ENCODE data around the gene ABHD15. TPM values are rescaled to one million over a fixed set of nuclear protein-coding genes. Genes with fewer than 3 reads are reported as not detected.

Gene ABHD15
- total and polyA plus RNA-seq, 10 donors = 5.7 to 23.8 (median 13.6) TPM

GRCh38 chr17:29587591-29587990, 20.8 kb upstream of the ABHD15 start:
- peak overlapping the region in 4 of 8 donors; percentile 81 to 88 (median 85) for H3K27ac ChIP-seq

DNA sequence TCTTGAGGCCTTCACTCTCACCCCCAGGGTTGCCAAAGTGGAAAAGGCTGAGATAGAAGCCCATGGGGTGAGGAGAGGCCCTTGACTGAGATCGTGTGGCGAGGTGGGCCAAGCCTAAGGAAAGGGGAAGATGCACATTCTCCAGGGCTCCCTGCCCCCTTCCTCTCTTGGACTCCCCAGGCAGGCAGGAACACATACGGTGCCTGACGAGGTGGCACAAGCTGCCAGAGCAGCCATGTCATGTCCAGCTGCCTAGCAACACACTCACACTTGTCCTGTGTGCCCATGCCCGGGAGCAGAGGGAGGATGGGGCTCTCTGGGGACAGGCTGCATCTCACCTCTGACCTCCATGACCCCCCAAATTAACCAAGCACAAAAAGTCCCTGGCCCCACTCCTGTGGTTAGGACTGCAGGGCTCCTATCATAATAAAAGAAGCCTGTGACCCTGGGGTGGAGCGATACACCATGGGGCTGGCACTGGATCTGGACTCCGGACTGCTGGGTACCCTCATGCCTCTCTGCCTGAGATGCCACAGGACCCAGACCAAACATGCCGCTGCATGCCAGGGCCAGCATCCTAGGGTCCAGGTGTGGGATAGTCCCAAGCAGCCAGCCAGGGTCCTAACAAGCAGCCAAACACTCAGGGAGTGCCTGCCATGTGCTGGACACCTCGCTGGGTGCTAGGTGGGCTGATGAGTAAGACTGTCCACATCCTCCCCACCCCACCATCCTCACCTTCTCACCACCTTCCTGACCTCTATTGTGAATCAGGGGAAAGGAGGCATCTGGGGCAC, 20.0 kb upstream of the ABHD15 start:
- intact Hi-C loops (cut with DNase I; ENCODE audit: low total_unique reads) = no loop called here
- Histone ChIP-seq H3K27ac (peak overlapping the region in 4 of 8 donors; percentile 4 to 88 (median 80)), H3K4me1 (peaks cover 59 to 83% (median 74%) of the 10 kb centered on the region in 6 donors), H3K36me3 (peaks cover 0 to 17% (median 13%) of the 10 kb centered on the region in 6 donors), H3K4me3 (peak overlapping the region in 1 of 8 donors; percentile 95), H3K9me3 (no peaks in the 10 kb centered on the region), H3K27me3 (replicated peaks in 1 of 7) (peaks cover 0 to 12% (median 0%) of the 10 kb centered on the region in 7 donors)
- TF ChIP-seq POLR2AphosphoS5 (IDR thresholded peaks at IDR 0.05) (no peak), CTCF (IDR thresholded peaks at IDR 0.05 in 8 of 11, conservative IDR thresholded peaks at IDR 0.05 in 3 of 11) (no peak), POLR2A (IDR thresholded peaks at IDR 0.05) (no peak)
- WGBS, 5 donors = 50 to 76% (median 61%) methylated on average over 5 to 9 of the region's 9 CpGs
- DNase-seq = no peak

More at GRCh38 chr17:29587591-29587990, 20.8 kb upstream of the ABHD15 start:
- intact Hi-C loops (cut with DNase I; ENCODE audit: low total_unique reads) = no loop called here
- Histone ChIP-seq H3K4me1 (peaks cover 67 to 90% (median 81%) of the 10 kb centered on the region in 6 donors), H3K27me3 (replicated peaks in 1 of 7) (peaks cover 0 to 14% (median 0%) of the 10 kb centered on the region in 7 donors), H3K4me3 (peak overlapping the region in 3 of 8 donors; percentile 82 to 95 (median 89)), H3K36me3 (peaks cover 0 to 10% (median 5%) of the 10 kb centered on the region in 6 donors), H3K9me3 (no peaks in the 10 kb centered on the region)
- DNase-seq = no peak
- TF ChIP-seq CTCF (IDR thresholded peaks at IDR 0.05 in 8 of 11, conservative IDR thresholded peaks at IDR 0.05 in 3 of 11) (no peak), POLR2AphosphoS5 (IDR thresholded peaks at IDR 0.05) (no peak), POLR2A (IDR thresholded peaks at IDR 0.05) (no peak)
- WGBS, 5 donors = 77 to 91% (median 84%) methylated on average over 4 to 6 of the region's 6 CpGs

DNA sequence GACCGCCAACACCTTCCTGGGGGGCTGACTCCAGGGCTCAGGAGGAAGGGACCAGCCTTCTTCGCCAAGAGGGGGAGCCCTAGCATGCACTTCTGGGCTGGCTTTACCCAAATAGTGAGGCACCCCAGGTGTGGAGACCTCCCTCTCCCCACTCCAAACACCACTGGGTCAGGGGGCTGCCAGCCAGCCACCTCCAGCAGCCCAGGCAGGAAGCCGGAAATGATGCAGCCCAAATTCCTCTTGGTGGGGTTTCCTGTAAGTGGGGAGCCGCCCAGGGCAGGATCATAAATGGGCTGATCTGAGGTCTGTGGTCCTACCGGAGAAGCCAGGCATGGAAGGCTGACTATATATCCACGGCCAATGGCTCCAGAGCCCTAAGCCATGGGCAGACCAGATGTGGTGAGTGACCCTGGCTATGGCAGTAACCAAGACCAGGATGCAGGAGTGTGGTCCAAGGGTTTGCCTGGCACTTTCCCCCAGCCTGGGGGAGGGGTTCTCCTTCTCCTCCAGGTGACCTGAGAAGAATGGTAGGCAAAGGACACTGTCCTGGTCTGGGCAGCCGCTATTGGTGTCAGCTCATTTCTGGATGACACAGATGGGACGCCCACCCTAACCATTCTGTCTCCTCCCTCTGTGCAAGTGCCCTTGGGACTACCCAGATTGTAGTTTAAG, 18.4 kb upstream of the ABHD15 start:
- Histone ChIP-seq H3K4me3 (peak overlapping the region in 6 of 8 donors; percentile 4 to 55 (median 20)), H3K36me3 (peaks cover 0 to 33% (median 25%) of the 10 kb centered on the region in 6 donors), H3K27ac (peak overlapping the region; percentile 27 to 88 (median 75)), H3K27me3 (replicated peaks in 1 of 7) (no peaks in the 10 kb centered on the region), H3K9me3 (no peaks in the 10 kb centered on the region), H3K4me1 (peaks cover 48 to 78% (median 65%) of the 10 kb centered on the region in 6 donors)
- intact Hi-C loops (cut with DNase I; ENCODE audit: low total_unique reads) = no loop called here
- WGBS, 5 donors = 40 to 48% (median 45%) methylated on average over 6 to 8 of the region's 8 CpGs
- peak; percentile 76 for DNase-seq
- peak; percentile 51 to 67 (median 63) for TF ChIP-seq POLR2AphosphoS5 (IDR thresholded peaks at IDR 0.05)
- peak in 5 of 11 experiments; percentile 14 to 44 (median 27) for TF ChIP-seq CTCF (IDR thresholded peaks at IDR 0.05 in 8 of 11, conservative IDR thresholded peaks at IDR 0.05 in 3 of 11)
- TF ChIP-seq POLR2A (IDR thresholded peaks at IDR 0.05) = no peak

All from spleen (tissue), 11 donors.